Tongue (tissue), 2 donors: ENCODE results near the gene ZNF680. TPM values are rescaled to one million over a fixed set of nuclear protein-coding genes. Genes with fewer than 3 reads are reported as not detected.
A peak's percentile ranks its signal among the peaks of the same experiment; 100 is the strongest.
"Not testable (repeated sequence)": the region's sequence is repeated elsewhere in the genome, so short reads cannot be mapped to it uniquely, and the experiment has no call there.

Experiments
- DNase-seq: peaks from one replicate; pipeline ENCODE4 v3.0.0-alpha.2; 2015
- total RNA-seq: library from RNA; depleted of rRNA; stranded (reverse); fragments of >200 nt; gene quantifications from one replicate; pipeline ENCODE4 v1.2.3, GENCODE V29; 2014

ZNF680 gene
- total RNA-seq, 1 donor from 2014 or later: 29.1 TPM

DNA sequence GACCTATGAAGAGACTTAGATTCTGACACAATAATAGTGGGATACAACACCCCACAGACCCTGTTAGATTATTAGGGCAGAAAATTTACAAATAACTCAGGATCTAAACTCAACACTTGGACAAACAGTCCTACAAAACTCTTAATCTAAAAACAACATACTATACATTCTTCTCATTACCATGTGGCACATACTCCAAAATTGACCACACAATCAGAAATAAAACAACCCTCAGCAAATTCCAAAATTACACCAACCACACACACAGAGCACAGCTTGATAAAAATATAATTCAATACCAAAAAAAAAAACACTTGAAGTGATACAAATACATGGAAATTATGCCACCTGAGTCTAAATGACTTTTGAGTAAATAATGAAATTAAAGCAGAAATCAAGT lies 7.8 kb downstream of the ZNF680 start:
- no peak for DNase-seq

DNA sequence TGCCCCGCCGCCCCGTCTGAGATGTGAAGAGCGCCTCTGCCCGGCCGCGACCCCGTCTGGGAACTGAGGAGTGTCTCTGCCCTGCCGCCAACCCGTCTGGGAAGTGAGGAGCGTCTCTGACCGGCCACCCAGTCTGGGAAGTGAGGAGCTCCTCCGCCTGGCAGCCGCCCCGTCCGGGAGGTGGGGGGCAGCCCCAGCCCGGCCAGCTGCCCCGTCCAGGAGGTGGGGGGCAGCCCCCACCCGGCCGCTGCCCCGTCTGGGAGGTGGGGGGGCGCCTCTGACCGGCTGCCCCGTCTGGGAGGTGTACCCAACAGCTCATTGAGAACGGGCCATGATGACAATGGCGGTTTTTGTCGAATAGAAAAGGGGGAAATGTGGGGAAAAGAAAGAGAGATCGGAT lies 8.7 kb downstream of the ZNF680 start:
- not testable (repeated sequence) for DNase-seq

DNA sequence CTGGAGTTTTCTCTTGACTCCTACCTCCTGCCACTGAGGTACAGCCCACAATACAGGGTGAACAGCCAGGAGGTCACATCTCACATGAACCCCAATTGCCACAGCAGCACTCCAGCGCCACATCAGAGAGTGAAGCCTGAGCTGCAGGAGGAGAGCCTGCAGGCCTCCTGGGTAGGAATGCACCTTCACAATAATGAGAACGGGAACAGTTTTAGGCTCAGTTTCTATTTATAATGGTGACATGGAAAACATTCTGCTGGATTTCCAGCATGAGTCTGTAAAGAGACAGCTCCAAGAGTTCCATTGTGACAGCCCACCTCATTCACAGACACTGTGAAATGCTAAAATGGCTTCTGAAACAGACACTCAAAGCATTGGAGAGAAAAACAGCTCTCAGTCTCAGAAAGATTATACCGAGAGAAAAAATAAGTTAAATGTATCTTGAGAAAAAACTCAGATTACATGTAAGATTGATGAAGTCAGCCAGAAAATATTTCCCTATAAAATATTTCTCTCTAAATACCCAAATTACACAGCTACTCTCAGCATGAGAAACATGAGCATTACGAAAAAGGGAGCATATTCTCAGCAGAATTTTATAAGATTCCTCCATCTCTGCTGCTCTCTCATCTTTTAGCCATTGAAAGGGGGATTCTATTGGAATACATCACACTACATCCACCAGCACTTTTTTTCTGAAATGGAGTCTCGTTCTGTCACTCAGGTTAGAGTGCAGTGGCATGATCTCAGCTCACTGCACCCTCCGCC lies 11.3 kb downstream of the ZNF680 start:
- DNase-seq: no peak

DNA sequence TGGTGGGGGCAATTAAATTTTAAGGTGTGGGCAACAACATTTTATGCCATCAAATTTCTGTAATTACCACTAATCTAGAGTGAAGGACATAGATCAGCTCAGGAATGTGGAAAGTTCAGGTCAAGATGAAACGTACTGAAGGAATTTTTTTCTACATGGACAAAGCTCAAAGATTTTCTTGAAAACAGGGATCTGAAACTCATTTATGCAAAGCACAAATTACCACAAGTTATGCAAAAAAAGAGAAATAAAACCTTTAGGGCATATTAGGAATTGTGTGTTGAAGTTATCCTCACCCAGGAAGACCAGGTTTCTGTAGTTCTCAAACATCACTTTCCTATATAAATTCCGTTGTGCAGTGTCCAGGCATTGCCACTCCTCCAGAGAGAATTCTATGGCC lies 18.9 kb downstream of the ZNF680 start:
- no peak for DNase-seq

DNA sequence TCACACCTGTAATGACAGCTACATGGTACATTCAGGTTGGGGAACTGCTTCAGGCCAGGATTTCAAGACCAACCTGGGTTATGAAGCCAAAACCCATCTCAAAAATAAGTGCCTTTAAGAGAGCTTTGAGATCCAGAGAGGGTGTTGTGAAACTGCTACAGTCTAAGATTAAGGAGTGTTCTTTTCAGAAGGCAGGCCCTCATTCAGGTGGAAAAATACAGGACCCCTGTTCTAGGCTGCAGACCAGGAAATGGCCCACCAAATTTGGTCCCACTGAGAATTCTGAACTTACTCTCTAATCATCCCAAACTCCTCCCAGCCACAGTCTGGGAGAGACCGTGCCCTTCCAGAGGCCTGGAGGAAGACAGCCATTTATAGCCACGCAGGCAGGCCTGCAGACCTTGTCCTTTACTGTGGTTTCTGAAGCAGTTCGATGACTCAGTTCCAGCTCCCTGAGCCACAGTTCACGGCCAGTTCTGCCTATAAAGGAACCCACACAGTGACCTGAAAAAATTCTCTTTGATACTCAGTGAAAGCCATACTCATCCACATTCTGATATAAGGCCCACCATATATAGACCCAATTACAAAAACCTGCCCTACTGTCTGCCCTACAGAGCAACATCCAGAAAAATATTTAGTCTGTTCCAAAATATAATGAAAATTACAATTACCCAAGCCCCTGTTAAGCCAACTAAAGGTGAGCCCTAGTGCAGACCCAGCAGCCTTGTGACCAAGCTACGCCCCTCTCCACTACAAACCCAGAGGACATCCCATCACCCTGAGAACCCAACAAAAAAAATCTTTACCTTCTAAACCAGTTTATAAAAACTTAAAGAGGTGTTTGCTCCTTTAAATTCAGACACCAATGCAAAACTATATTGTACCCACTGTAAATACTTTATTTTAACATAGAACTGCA lies 21.2 kb downstream of the ZNF680 start:
- DNase-seq: no peak

DNA sequence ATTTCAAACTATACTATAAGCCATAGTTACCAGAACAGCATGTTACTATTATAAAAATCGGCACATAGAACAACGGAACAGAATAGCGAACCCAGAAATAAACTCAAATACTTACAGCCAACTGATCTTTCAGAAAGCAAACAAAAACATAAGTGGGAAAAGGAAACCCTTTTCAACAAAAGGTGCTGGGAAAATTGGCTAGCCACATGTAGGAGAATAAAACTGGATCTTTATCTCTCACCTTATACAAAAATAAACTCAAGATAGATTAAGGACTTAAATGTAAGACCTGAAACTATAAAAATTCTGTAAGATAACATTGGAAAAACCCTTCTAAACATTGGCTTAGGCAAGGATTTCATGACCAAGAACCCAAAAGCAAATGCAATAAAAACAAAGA lies 29.1 kb downstream of the ZNF680 start:
- DNase-seq: no peak

DNA sequence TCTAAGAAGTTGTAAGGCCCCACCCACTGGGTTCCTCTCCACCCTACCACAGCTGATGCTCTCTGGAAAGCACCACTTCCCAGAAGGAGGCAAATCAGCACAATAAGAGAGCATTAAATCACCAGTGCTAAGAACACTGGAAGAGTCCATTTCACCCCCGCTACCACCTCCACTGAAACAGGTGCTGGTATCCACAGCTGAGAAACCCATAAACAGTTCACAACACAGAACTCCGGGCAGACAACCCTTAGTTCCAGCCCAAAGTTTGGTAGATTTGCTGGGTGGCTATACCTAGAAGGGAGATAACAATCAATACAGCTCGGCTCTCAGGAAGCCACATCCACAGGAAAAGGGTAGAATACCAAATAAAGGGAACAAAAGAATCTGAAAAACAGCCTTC lies 34.1 kb downstream of the ZNF680 start:
- DNase-seq: no peak

DNA sequence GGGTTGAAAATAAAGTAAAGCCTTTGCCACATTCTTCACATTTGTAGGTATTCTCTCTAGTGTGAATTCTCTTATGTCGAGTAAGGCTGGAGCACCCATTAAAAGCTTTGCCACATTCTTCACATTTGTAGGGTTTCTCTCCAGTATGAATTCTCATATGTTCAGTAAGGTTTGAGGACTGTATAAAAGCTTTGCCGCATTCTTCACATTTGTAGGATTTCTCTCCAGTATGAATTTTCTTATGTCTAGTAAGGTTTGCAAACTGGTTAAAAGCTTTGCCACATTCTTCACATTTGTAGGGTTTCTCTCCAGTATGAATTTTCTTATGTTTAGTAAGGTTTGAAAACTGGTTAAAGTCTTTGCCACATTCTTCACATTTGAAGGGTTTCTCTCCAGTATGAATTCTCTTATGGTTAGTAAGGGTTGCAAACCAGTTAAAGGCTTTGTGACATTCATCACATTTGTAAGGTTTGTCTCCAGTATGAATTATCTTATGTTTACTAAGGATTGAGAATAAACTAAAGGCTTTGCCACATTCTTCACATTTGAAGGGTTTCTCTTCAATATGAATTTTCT lies 41.4 kb downstream of the ZNF680 start:
- DNase-seq: no peak

DNA sequence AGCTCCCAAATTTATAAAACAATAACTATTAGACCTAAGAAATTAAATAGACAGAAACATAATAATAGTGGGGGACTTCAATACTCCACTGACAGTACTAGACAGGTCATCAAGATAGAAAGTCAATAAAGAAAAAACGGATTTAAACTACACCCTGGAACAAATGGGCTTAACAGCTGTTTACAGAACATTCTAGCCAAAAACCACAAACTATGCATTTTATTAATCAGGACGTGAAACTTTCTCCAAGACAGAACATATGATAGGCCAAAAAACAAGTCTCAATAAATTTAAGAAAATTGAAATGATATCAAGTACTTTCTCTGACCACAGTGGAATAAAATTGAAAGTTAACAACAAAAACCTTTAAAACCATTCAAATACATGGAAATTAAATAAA lies 46.4 kb downstream of the ZNF680 start:
- no peak for DNase-seq

DNA sequence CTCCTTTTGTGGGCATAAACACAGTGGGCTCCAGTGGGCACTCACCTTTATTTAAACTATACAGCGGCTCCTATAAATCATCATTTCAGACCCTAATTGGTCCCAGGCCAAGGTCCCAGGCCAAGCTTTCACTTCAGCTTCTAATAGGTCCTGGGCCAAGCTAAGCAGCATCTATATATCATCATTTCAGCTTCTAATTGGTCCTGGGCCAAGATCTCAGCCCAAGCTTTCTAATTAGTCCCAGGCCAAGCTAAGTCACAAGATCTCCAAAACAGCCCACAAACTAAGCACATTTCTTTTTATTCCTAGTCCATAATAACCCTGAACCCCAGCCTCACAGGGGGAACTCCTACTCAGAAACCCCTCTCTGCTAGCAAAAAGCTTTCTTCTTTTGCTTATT lies 47.1 kb downstream of the ZNF680 start:
- DNase-seq: no peak

DNA sequence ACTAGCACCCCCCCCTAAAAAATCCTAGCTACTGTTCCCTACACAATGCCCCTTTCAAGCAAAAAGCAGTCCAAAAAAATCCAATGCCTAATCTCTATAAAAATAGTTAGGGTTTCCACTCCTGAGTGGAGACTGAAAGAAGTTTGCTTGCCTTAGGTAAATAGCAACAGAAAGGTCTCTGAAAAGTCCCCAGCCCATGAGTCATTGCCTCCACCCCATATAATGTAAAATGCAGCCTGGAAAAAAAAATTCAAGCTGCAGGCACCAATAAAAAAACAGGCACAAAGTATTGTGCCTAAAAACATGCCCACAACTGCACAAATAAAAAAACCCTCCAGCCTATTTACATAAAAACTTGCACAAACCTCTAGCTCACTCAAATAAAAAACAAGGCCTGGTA lies 47.5 kb downstream of the ZNF680 start:
- DNase-seq: no peak

DNA sequence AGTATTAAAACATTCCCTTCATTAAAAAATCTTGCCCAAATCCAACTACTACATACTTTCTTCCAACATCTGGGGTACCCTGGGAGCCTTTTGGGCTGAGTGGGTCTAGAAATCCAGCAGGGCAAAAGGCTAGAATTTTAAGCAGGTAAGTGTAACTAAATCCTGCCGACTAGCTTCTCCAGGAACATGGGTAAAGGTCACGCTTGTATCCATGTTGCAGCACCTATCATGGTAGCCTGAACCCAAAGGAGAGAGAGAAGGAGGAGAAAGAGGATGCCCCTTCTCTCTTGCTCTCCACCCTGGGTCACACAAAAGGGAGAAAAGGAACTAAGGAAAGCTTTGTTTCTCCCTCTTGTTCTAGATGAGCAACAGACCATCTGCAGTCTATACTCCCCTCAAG lies 53.3 kb downstream of the ZNF680 start:
- no peak for DNase-seq

DNA sequence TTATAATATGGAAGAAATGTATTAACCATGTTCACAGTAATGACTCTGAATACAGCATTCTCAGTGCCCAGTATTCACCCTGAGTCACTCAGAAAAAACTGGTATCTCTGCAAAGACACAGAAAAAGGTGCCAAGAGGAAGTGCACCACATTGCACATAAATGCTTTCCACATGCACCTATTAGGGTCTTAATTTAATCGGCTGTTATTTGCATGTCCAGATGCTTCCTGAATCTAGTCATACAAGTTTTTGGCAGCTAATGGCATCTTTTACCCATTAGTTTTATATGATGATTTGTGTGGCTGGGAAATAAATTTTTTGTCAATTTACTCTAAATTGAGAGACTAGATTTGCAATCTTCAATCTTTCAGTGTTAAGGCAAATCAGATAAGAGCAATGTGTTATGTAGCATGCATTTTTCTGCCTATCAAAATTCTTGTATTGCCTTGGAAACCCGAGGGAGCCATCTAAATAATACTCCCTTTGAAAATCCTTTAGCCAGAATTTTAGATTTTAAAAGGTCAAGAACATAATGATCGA lies 58.2 kb downstream of the ZNF680 start:
- DNase-seq: no peak

DNA sequence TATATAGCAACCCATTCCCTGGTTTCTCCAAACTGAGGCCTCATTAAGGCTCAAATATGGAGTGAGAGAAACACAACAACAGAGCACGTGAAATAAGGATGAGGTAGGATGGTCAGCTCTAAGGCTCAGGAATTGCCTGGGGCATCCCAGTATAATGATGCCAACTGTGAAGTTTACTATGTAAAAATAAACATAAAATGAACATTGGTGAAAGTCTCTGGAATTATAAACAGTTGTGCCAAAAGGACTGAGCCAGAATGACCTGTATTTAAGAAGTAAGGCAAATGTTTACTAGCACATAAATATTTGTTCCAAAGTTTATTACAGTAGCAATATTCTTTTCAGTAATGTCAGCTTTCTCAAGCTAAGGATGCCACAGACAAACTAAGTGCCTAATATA lies 64.6 kb downstream of the ZNF680 start:
- no peak for DNase-seq

DNA sequence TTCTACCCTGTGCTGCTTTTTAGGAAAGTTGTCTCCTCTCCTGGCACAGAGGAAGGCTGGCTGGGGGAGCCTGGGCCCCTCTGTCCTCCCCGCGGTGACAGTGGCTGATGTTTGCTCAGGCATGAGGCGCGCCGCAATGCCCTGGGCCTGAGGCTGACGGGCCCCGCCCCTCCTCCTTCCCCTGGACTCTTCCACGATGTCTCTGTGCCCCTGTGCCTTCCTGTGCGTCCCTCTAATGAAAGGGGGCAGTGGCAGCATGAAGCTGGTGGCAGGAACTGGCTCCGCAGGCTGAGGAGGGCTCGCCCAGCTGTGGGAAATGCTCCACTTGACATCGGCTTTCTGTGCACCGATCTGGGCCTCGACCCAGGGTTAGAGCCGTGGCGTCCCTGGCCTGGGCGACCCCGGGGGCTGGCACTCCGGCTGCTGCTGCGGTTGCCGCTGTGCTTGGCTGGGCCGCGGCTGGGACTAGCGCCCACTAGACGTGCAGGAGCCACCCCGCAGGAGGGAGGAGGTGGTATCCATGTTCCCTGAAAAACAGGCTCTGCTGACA lies 67.9 kb downstream of the ZNF680 start:
- DNase-seq: peak; percentile 2

DNA sequence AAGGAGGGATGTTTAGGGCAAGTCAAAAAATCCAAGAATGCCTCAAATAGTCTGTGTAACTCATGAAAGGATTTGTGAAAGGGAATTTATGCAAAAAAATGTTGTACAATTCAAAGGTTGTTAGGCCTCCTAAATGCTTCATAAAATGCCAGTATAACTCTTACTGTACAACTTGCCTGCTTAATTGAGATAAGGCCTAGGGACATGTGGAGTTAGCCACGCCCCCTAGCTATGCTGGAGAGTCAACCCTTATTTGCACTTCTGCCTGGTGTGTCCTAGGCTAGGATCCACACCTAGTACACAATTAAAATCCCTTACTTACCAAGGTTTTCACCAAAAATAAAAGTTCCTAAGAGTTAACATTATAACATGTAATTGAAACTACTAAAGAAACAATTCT lies 77.2 kb downstream of the ZNF680 start:
- DNase-seq: no peak

Other genes starting within 250 kb of the ZNF680 start
- 24.1 TPM for gene ZNF736, start 249.1 kb downstream of the ZNF680 start, total RNA-seq
- 6.2 TPM for gene ZNF107, start 103.1 kb upstream of the ZNF680 start, total RNA-seq
- gene ZNF138, start 231.4 kb upstream of the ZNF680 start, total RNA-seq: 17.4 TPM